HFFc6 (cell line): ENCODE data around the gene B3GLCT. TPM values are rescaled to one million over a fixed set of nuclear protein-coding genes. Genes with fewer than 3 reads are reported as not detected.

ENCODE experiments used
- DNase-seq: peaks from one replicate; pipeline ENCODE4 v3.0.0-alpha.2; 2018
- H3K27ac Mint-ChIP-seq: 2 replicates; pipeline ENCODE4 v1.8.0; 2020; ENCODE audit warnings: mild to moderate bottlenecking, mixed read lengths
- H3K27me3 Mint-ChIP-seq: 2 replicates; pipeline ENCODE4 v1.8.0; 2021; ENCODE audit warnings: mild to moderate bottlenecking, moderate library complexity, mixed read lengths; ENCODE audit not compliant: insufficient read depth
- H3K36me3 Mint-ChIP-seq: 2 replicates; pipeline ENCODE4 v1.8.0; 2021; ENCODE audit warnings: low read depth, mixed read lengths
- H3K4me1 Mint-ChIP-seq: 2 replicates; pipeline ENCODE4 v1.8.0; 2020; ENCODE audit warnings: low read depth, mixed read lengths
- H3K4me3 Mint-ChIP-seq: 2 replicates; pipeline ENCODE4 v1.8.0; 2020; ENCODE audit warnings: mild to moderate bottlenecking, moderate library complexity, mixed read lengths
- H3K9me3 Mint-ChIP-seq: 2 replicates; pipeline ENCODE4 v1.8.0; 2020; ENCODE audit warnings: mild to moderate bottlenecking, mixed read lengths
- CTCF ChIP-seq: fragments of 200-600 bp; sonication (generic); IDR thresholded peaks from 2 replicates; pipeline ENCODE4 v1.5.0; 2021; ENCODE audit warnings: antibody characterized with exemption, mild to moderate bottlenecking
- total RNA-seq, 6 experiments: library from RNA; stranded (reverse); fragmentation: NEBNext Ultra II Directional; extraction: Animal tissue kit (Norgen Biotek cat#: 25700); gene quantifications; 2 replicates in 1 of 6; 3 replicates in 5 of 6; pipeline ENCODE4 v1.2.3, GENCODE V29; 2021

The B3GLCT gene
- total RNA-seq, 6 experiments from 2014 or later = 5.0 to 7.5 (median 6.9) TPM

GRCh38 chr13:31349156-31349555 lies 149.4 kb downstream of the B3GLCT start:
- TF ChIP-seq CTCF = no peak
- H3K9me3 Mint-ChIP-seq = peaks cover under 1% of the 10 kb centered on the region; the same call in 1 of the 2 replicates
- no peak overlapping the region for H3K4me3 Mint-ChIP-seq

GRCh38 chr13:31350560-31350959 lies 150.8 kb downstream of the B3GLCT start:
- Mint-ChIP-seq H3K4me3 (no peak overlapping the region), H3K36me3 (peaks cover 6% of the 10 kb centered on the region), H3K9me3 (peaks cover 14% of the 10 kb centered on the region), H3K4me1 (no peaks in the 10 kb centered on the region), H3K27me3 (peaks cover 7% of the 10 kb centered on the region), H3K27ac (no peak overlapping the region)
- DNase-seq = no peak
- TF ChIP-seq CTCF = no peak

More at GRCh38 chr13:31349156-31349555, 149.4 kb downstream of the B3GLCT start:
- Mint-ChIP-seq H3K27me3 (peaks cover 7% of the 10 kb centered on the region), H3K27ac (no peak overlapping the region), H3K36me3 (no peaks in the 10 kb centered on the region), H3K4me1 (no peaks in the 10 kb centered on the region)
- DNase-seq = no peak

- Mint-ChIP-seq H3K27me3 (peaks cover 7% of the 10 kb centered on the region), H3K4me3 (no peak overlapping the region), H3K36me3 (peaks cover 13% of the 10 kb centered on the region)
Observed at GRCh38 chr13:31351376-31351775, 151.6 kb downstream of the B3GLCT start.

GRCh38 chr13:31352467-31352866 lies 152.7 kb downstream of the B3GLCT start:
- peaks cover 22% of the 10 kb centered on the region for H3K9me3 Mint-ChIP-seq
- H3K36me3 Mint-ChIP-seq = peaks cover 13% of the 10 kb centered on the region
- H3K27ac Mint-ChIP-seq = no peak overlapping the region
- no peak for DNase-seq
- H3K4me1 Mint-ChIP-seq = no peaks in the 10 kb centered on the region
- no peak overlapping the region for H3K4me3 Mint-ChIP-seq
- peaks cover 7% of the 10 kb centered on the region for H3K27me3 Mint-ChIP-seq
- TF ChIP-seq CTCF = no peak

More at GRCh38 chr13:31351376-31351775, 151.6 kb downstream of the B3GLCT start:
- no peak overlapping the region for H3K27ac Mint-ChIP-seq
- no peaks in the 10 kb centered on the region for H3K4me1 Mint-ChIP-seq
- no peak for DNase-seq
- H3K9me3 Mint-ChIP-seq = peaks cover 22% of the 10 kb centered on the region
- no peak for TF ChIP-seq CTCF

GRCh38 chr13:31355001-31355400 lies 155.2 kb downstream of the B3GLCT start:
- no peak for DNase-seq
- H3K36me3 Mint-ChIP-seq = peaks cover 13% of the 10 kb centered on the region
- H3K4me3 Mint-ChIP-seq = no peak overlapping the region
- no peaks in the 10 kb centered on the region for H3K4me1 Mint-ChIP-seq
- H3K27ac Mint-ChIP-seq = no peak overlapping the region
- no peak for TF ChIP-seq CTCF
- peaks cover 26% of the 10 kb centered on the region for H3K9me3 Mint-ChIP-seq
- peaks cover 2% of the 10 kb centered on the region for H3K27me3 Mint-ChIP-seq

- DNase-seq = no peak
- peaks cover 26% of the 10 kb centered on the region for H3K9me3 Mint-ChIP-seq
- H3K27ac Mint-ChIP-seq = no peak overlapping the region
- H3K36me3 Mint-ChIP-seq = peaks cover 13% of the 10 kb centered on the region
- H3K4me1 Mint-ChIP-seq = no peaks in the 10 kb centered on the region
- no peak overlapping the region for H3K4me3 Mint-ChIP-seq
- TF ChIP-seq CTCF = no peak
- peaks cover 2% of the 10 kb centered on the region; the same call in 1 of the 2 replicates for H3K27me3 Mint-ChIP-seq
Observed at GRCh38 chr13:31356991-31357390, 157.2 kb downstream of the B3GLCT start.
